GM23338 (cell line): ENCODE results near the gene MTHFS. TPM values are rescaled to one million over a fixed set of nuclear protein-coding genes. Genes with fewer than 3 reads are reported as not detected.

Source experiments
- ATAC-seq: fragments of 200-7000 bp; cut with Tn5 transposase; 3 replicates; pipeline ENCODE4 v1.9.1; 2020
- DNase-seq: peaks from one replicate; pipeline ENCODE4 v3.0.0-alpha.2; 2015; ENCODE audit warnings: low spot score
- H2AFZ ChIP-seq: fragments of 200-600 bp; sonication (generic); 2 replicates; pipeline ENCODE4 v1.8.0; 2016; ENCODE audit warnings: antibody characterized with exemption, mild to moderate bottlenecking, moderate library complexity
- H3F3A ChIP-seq: fragments of 200-600 bp; sonication (generic); replicated peaks from 2 replicates; pipeline ENCODE4 v1.8.0; 2017; ENCODE audit warnings: antibody characterized with exemption, mixed run types, low read depth
- H3K27ac ChIP-seq: fragments of 200-600 bp; sonication (generic); 2 replicates; pipeline ENCODE4 v1.6.1; 2016; ENCODE audit warnings: low read depth
- H3K27me3 ChIP-seq: fragments of 200-600 bp; sonication (generic); 2 replicates; pipeline ENCODE4 v1.8.0; 2016; ENCODE audit warnings: mild to moderate bottlenecking, mixed run types, moderate library complexity; ENCODE audit not compliant: insufficient read depth
- H3K36me3 ChIP-seq: fragments of 200-600 bp; sonication (generic); 2 replicates; pipeline ENCODE4 v1.8.0; 2016; ENCODE audit warnings: mild to moderate bottlenecking; ENCODE audit not compliant: insufficient read depth
- H3K4me1 ChIP-seq: fragments of 200-600 bp; sonication (generic); 2 replicates; pipeline ENCODE4 v1.8.0; 2016; ENCODE audit warnings: mild to moderate bottlenecking, moderate library complexity; ENCODE audit not compliant: insufficient read depth
- H3K4me2 ChIP-seq: fragments of 200-600 bp; sonication (generic); 2 replicates; pipeline ENCODE4 v1.7.1; 2017; ENCODE audit warnings: mixed run types
- H3K4me3 ChIP-seq: fragments of 200-600 bp; sonication (generic); 2 replicates; pipeline ENCODE4 v1.6.1; 2016; ENCODE audit warnings: mixed run types
- H3K79me2 ChIP-seq: fragments of 200-600 bp; sonication (generic); replicated peaks from 2 replicates; pipeline ENCODE4 v1.8.0; 2017; ENCODE audit warnings: mild to moderate bottlenecking; ENCODE audit not compliant: insufficient read depth
- H3K9me2 ChIP-seq: fragments of 200-600 bp; sonication (generic); 2 replicates; pipeline ENCODE4 v1.8.0; 2017; ENCODE audit not compliant: insufficient read depth
- H4K20me1 ChIP-seq: fragments of 200-600 bp; sonication (generic); replicated peaks from 2 replicates; pipeline ENCODE4 v1.8.0; 2017; ENCODE audit warnings: mild to moderate bottlenecking; ENCODE audit not compliant: insufficient read depth
- H3K27ac Mint-ChIP-seq: 2 replicates; pipeline ENCODE4 v1.8.0; 2020; ENCODE audit warnings: inconsistent platforms, mild to moderate bottlenecking, moderate library complexity, mixed read lengths
- H3K27me3 Mint-ChIP-seq: 3 replicates; pipeline ENCODE4 v1.8.0; 2022; ENCODE audit warnings: low read depth, mild to moderate bottlenecking, moderate library complexity, mixed read lengths, inconsistent platforms; ENCODE audit not compliant: insufficient read depth, poor library complexity
- H3K36me3 Mint-ChIP-seq: 3 replicates; pipeline ENCODE4 v1.8.0; 2021; ENCODE audit warnings: low read depth, mild to moderate bottlenecking, inconsistent platforms, moderate library complexity, mixed read lengths
- H3K4me1 Mint-ChIP-seq: 3 replicates; pipeline ENCODE4 v1.8.0; 2020; ENCODE audit warnings: mild to moderate bottlenecking, inconsistent platforms, mixed read lengths
- H3K4me3 Mint-ChIP-seq: 3 replicates; pipeline ENCODE4 v1.8.0; 2021; ENCODE audit warnings: moderate library complexity, mild to moderate bottlenecking, inconsistent platforms, mixed read lengths
- H3K9me3 Mint-ChIP-seq: 3 replicates; pipeline ENCODE4 v1.8.0; 2020; ENCODE audit warnings: moderate library complexity, mild to moderate bottlenecking, inconsistent platforms, mixed read lengths
- CTCF ChIP-seq, 2 experiments: fragments of 200-600 bp in 1 of 2; sonication (generic) in 1 of 2; conservative IDR thresholded peaks; 2 replicates each; pipeline versions ENCODE4 v1.5.1 to v1.6.1; 2016 to 2017; ENCODE audit warnings: antibody characterized with exemption in 2 of 2, low read depth in 2 of 2, mild to moderate bottlenecking in 2 of 2, moderate library complexity in 1 of 2
- JUNB ChIP-seq: IDR thresholded peaks from one replicate; pipeline ENCODE4 v1.6.1; 2016; ENCODE audit warnings: antibody characterized with exemption; ENCODE audit not compliant: unreplicated experiment
- NANOG ChIP-seq: IDR thresholded peaks from 2 replicates; pipeline ENCODE4 v1.6.1; 2016; ENCODE audit warnings: antibody characterized with exemption, borderline replicate concordance
- polyA plus RNA-seq: library from polyadenylated mRNA; unstranded; fragments of >200 nt; fragmentation: Nextera tagmentation; extraction: Ambion mirVana; gene quantifications from 2 replicates; pipeline ENCODE4 v1.2.1, GENCODE V29; 2016
- total RNA-seq: library from RNA; depleted of rRNA; stranded (reverse); fragments of >200 nt; shearing (Covaris generic); gene quantifications from 2 replicates; pipeline ENCODE4 v1.2.3, GENCODE V29; 2014
- TF ChIP-seq, protein P1 (sequence below): fragments of 250-450 bp; sonication (Bioruptor Pico); IDR thresholded peaks from 2 replicates; pipeline ENCODE4 v1.5.0; 2020; ENCODE audit warnings: mild to moderate bottlenecking, moderate library complexity
- TF ChIP-seq, protein P2 (sequence below): IDR thresholded peaks from one replicate; pipeline ENCODE4 v1.6.1; 2018; ENCODE audit warnings: antibody characterized with exemption; ENCODE audit not compliant: unreplicated experiment

The MTHFS gene
- total and polyA plus RNA-seq, 2 experiments from 2014 or later, result 33.2 to 62.0 TPM

- Histone ChIP-seq H3K9me2 (no peaks in the 10 kb centered on the region), H3K27me3 (no peaks in the 10 kb centered on the region), H3K4me3 (no peak overlapping the region), H3K36me3 (peaks cover 13% of the 10 kb centered on the region), H3K27ac (no peak overlapping the region), H3K4me2 (no peak overlapping the region), H3K79me2 (0 out of 2 replicates have a peak, but pooled peaks cover 8% of the 10 kb centered on the region), H4K20me1 (peaks cover 4% of the 10 kb centered on the region; the same call in 1 of the 2 replicates), H3F3A (no peaks in the 10 kb centered on the region), H3K4me1 (no peaks in the 10 kb centered on the region), H2AFZ (no peak overlapping the region)
- no peak for DNase-seq
- Mint-ChIP-seq H3K36me3 (peaks cover 60% of the 10 kb centered on the region), H3K9me3 (peaks cover 13% of the 10 kb centered on the region), H3K4me3 (no peak overlapping the region), H3K27ac (no peak overlapping the region), H3K27me3 (peaks cover 2% of the 10 kb centered on the region), H3K4me1 (no peaks in the 10 kb centered on the region)
- TF ChIP-seq JUNB (no peak), NANOG (no peak)
- TF ChIP-seq, protein P1, sequence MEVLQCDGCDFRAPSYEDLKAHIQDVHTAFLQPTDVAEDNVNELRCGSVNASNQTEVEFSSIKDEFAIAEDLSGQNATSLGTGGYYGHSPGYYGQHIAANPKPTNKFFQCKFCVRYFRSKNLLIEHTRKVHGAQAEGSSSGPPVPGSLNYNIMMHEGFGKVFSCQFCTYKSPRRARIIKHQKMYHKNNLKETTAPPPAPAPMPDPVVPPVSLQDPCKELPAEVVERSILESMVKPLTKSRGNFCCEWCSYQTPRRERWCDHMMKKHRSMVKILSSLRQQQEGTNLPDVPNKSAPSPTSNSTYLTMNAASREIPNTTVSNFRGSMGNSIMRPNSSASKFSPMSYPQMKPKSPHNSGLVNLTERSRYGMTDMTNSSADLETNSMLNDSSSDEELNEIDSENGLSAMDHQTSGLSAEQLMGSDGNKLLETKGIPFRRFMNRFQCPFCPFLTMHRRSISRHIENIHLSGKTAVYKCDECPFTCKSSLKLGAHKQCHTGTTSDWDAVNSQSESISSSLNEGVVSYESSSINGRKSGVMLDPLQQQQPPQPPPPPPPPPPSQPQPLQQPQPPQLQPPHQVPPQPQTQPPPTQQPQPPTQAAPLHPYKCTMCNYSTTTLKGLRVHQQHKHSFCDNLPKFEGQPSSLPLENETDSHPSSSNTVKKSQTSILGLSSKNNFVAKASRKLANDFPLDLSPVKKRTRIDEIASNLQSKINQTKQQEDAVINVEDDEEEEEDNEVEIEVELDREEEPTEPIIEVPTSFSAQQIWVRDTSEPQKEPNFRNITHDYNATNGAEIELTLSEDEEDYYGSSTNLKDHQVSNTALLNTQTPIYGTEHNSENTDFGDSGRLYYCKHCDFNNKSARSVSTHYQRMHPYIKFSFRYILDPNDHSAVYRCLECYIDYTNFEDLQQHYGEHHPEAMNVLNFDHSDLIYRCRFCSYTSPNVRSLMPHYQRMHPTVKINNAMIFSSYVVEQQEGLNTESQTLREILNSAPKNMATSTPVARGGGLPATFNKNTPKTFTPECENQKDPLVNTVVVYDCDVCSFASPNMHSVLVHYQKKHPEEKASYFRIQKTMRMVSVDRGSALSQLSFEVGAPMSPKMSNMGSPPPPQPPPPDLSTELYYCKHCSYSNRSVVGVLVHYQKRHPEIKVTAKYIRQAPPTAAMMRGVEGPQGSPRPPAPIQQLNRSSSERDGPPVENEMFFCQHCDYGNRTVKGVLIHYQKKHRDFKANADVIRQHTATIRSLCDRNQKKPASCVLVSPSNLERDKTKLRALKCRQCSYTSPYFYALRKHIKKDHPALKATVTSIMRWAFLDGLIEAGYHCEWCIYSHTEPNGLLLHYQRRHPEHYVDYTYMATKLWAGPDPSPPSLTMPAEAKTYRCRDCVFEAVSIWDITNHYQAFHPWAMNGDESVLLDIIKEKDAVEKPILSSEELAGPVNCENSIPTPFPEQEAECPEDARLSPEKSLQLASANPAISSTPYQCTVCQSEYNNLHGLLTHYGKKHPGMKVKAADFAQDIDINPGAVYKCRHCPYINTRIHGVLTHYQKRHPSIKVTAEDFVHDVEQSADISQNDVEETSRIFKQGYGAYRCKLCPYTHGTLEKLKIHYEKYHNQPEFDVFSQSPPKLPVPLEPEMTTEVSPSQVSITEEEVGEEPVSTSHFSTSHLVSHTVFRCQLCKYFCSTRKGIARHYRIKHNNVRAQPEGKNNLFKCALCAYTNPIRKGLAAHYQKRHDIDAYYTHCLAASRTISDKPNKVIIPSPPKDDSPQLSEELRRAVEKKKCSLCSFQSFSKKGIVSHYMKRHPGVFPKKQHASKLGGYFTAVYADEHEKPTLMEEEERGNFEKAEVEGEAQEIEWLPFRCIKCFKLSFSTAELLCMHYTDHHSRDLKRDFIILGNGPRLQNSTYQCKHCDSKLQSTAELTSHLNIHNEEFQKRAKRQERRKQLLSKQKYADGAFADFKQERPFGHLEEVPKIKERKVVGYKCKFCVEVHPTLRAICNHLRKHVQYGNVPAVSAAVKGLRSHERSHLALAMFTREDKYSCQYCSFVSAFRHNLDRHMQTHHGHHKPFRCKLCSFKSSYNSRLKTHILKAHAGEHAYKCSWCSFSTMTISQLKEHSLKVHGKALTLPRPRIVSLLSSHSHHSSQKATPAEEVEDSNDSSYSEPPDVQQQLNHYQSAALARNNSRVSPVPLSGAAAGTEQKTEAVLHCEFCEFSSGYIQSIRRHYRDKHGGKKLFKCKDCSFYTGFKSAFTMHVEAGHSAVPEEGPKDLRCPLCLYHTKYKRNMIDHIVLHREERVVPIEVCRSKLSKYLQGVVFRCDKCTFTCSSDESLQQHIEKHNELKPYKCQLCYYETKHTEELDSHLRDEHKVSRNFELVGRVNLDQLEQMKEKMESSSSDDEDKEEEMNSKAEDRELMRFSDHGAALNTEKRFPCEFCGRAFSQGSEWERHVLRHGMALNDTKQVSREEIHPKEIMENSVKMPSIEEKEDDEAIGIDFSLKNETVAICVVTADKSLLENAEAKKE (CRISPR knock-in tag), result no peak
- no peak for ATAC-seq
These were observed 12.6 kb downstream of the MTHFS start for GRCh38 chr15:79884204-79884596.

- Histone ChIP-seq H3F3A (no peaks in the 10 kb centered on the region), H3K79me2 (0 out of 2 replicates have a peak, but pooled peaks cover 13% of the 10 kb centered on the region), H3K4me1 (no peaks in the 10 kb centered on the region), H3K27ac (no peak overlapping the region), H4K20me1 (peaks cover 4% of the 10 kb centered on the region; the same call in 1 of the 2 replicates), H3K36me3 (peaks cover 17% of the 10 kb centered on the region), H3K9me2 (no peaks in the 10 kb centered on the region), H3K27me3 (no peaks in the 10 kb centered on the region), H2AFZ (no peak overlapping the region), H3K4me3 (no peak overlapping the region), H3K4me2 (no peak overlapping the region)
- no peak for TF ChIP-seq NANOG
- TF ChIP-seq CTCF (conservative IDR thresholded peaks at IDR 0.05; ENCODE audit: low read depth in 2 of 2), result no peak
- TF ChIP-seq, protein P2, sequence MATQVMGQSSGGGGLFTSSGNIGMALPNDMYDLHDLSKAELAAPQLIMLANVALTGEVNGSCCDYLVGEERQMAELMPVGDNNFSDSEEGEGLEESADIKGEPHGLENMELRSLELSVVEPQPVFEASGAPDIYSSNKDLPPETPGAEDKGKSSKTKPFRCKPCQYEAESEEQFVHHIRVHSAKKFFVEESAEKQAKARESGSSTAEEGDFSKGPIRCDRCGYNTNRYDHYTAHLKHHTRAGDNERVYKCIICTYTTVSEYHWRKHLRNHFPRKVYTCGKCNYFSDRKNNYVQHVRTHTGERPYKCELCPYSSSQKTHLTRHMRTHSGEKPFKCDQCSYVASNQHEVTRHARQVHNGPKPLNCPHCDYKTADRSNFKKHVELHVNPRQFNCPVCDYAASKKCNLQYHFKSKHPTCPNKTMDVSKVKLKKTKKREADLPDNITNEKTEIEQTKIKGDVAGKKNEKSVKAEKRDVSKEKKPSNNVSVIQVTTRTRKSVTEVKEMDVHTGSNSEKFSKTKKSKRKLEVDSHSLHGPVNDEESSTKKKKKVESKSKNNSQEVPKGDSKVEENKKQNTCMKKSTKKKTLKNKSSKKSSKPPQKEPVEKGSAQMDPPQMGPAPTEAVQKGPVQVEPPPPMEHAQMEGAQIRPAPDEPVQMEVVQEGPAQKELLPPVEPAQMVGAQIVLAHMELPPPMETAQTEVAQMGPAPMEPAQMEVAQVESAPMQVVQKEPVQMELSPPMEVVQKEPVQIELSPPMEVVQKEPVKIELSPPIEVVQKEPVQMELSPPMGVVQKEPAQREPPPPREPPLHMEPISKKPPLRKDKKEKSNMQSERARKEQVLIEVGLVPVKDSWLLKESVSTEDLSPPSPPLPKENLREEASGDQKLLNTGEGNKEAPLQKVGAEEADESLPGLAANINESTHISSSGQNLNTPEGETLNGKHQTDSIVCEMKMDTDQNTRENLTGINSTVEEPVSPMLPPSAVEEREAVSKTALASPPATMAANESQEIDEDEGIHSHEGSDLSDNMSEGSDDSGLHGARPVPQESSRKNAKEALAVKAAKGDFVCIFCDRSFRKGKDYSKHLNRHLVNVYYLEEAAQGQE, result no peak
- DNase-seq (no peak), ATAC-seq (no peak)
- no peak overlapping the region for H3K4me3 Mint-ChIP-seq
- peaks cover 18% of the 10 kb centered on the region for H3K9me3 Mint-ChIP-seq
- peaks cover 65% of the 10 kb centered on the region for H3K36me3 Mint-ChIP-seq
- peaks cover 2% of the 10 kb centered on the region for H3K27me3 Mint-ChIP-seq
- no peak overlapping the region for H3K27ac Mint-ChIP-seq
- no peaks in the 10 kb centered on the region for H3K4me1 Mint-ChIP-seq
These were observed 13.1 kb downstream of the MTHFS start for GRCh38 chr15:79883579-79884203.
